ENCODE data around the gene NOX5. TPM values are rescaled to one million over a fixed set of nuclear protein-coding genes. Genes with fewer than 3 reads are reported as not detected.

NOX5 gene
- total RNA-seq = 0.23 TPM

GRCh38 chr15:69014454-69014853 is at the start of gene NOX5:
Gene NOX5 (plus strand): TSS chr15:69014695. CDS start chr15:69014736, 41 bp downstream.

Other genes starting within 250 kb of the NOX5 start
- gene ANP32A, start 193.8 kb upstream of the NOX5 start, total RNA-seq = 89.6 TPM
- 1.6 TPM for gene SPESP1, start 84.2 kb upstream of the NOX5 start, total RNA-seq
- 38.5 TPM for gene GLCE, start 145.9 kb downstream of the NOX5 start, total RNA-seq

Data from metanephros (tissue), 1 donor.